ENCODE measurements around the gene MCC.
A peak's percentile ranks its signal among the peaks of the same experiment; 100 is the strongest.

Gene MCC

DNA sequence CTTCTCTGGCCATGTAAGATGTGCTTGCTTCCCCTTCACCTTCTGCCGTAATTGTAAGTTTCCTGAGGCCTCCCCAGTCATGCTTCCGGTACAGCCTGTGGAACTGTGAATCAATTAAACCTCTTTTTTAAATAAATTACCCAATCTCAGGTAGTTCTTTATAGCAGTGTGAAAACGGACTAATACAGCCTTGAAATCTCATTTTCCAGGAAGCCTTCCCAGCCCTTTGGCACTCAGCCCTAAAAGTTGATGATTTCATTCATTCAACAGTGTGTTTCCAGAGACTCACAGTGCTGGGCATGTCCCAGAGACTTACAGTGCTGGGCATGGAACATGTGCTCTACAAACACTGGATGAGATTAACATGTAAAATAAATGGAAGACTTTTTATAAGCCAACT lies 375.8 kb downstream of the MCC start:
- no peak for DNase-seq
- Histone ChIP-seq H3K36me3 (peaks cover 98% of the 10 kb centered on the region), H3K27me3 (ENCODE audit: insufficient read depth, low read depth, severe bottlenecking) (no peaks in the 10 kb centered on the region), H3K9me3 (ENCODE audit: severe bottlenecking) (no peaks in the 10 kb centered on the region), H3K4me3 (ENCODE audit: low read depth, low read length) (no peak overlapping the region), H3K27ac (no peak overlapping the region)
- TF ChIP-seq CTCF (IDR thresholded peaks at IDR 0.05; ENCODE audit: low read depth, low read length): no peak

DNA sequence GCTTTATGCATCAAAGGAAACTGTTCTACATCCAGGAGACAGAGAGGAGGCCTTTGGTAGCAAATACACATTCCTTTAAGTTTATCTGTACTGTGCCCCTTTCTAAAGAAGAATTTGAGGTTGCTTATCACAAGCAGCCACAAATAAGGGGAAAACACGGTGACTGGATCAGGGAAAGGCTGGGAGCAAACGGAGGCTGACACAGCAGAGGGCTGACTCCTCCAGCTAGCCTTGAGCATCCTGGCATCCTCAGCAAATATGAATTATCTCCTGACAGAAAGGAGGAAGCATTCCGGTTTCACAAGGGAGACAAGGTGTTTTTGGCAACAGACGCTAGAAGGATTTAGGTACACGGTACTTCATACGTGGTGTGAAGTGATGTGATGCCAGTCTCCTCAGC lies 378.1 kb downstream of the MCC start:
- Histone ChIP-seq H3K27me3 (ENCODE audit: insufficient read depth, low read depth, severe bottlenecking) (no peaks in the 10 kb centered on the region), H3K36me3 (peaks cover 92% of the 10 kb centered on the region), H3K27ac (no peak overlapping the region), H3K4me3 (ENCODE audit: low read depth, low read length) (no peak overlapping the region), H3K9me3 (ENCODE audit: severe bottlenecking) (no peaks in the 10 kb centered on the region)
- no peak for TF ChIP-seq CTCF (IDR thresholded peaks at IDR 0.05; ENCODE audit: low read depth, low read length)
- DNase-seq: no peak

- DNase-seq: no peak
- H3K27me3 ChIP-seq (ENCODE audit: insufficient read depth, low read depth, severe bottlenecking): no peaks in the 10 kb centered on the region
- no peak overlapping the region for H3K4me3 ChIP-seq (ENCODE audit: low read depth, low read length)
- H3K9me3 ChIP-seq (ENCODE audit: severe bottlenecking): no peaks in the 10 kb centered on the region
- no peak overlapping the region for H3K27ac ChIP-seq
- no peak for TF ChIP-seq CTCF (IDR thresholded peaks at IDR 0.05; ENCODE audit: low read depth, low read length)
- H3K36me3 ChIP-seq: peaks cover 92% of the 10 kb centered on the region
Observed at GRCh38 chr5:113109344-113109743, 378.9 kb downstream of the MCC start.

DNA sequence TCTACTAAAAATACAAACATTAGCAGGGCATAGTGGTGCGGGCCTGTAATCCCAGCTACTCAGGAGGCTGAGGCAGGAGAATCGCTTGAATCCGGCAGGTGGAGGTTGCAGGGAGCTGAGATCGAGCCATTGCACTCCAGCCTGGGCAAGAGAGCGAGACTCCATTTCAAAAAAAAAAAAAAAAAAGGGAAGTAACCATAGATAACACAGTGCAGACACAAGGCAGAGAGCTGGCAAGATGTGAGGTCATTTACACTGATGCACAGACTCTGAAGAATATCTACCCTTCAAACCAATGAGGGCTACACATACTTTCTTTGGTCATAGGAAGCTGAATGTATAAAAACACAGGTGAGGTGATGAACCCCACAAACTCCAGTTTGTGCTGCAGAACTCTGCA lies 379.8 kb downstream of the MCC start:
- Histone ChIP-seq H3K27me3 (ENCODE audit: insufficient read depth, low read depth, severe bottlenecking) (no peaks in the 10 kb centered on the region), H3K4me3 (ENCODE audit: low read depth, low read length) (no peak overlapping the region), H3K36me3 (peaks cover 93% of the 10 kb centered on the region), H3K9me3 (ENCODE audit: severe bottlenecking) (no peaks in the 10 kb centered on the region), H3K27ac (no peak overlapping the region)
- DNase-seq: no peak
- no peak for TF ChIP-seq CTCF (IDR thresholded peaks at IDR 0.05; ENCODE audit: low read depth, low read length)

- Histone ChIP-seq H3K4me3 (ENCODE audit: low read depth, low read length) (no peak overlapping the region), H3K27me3 (ENCODE audit: insufficient read depth, low read depth, severe bottlenecking) (no peaks in the 10 kb centered on the region), H3K9me3 (ENCODE audit: severe bottlenecking) (no peaks in the 10 kb centered on the region), H3K36me3 (peaks cover 94% of the 10 kb centered on the region), H3K27ac (peak overlapping the region; percentile 29; the same call in 1 of the 2 replicates)
- TF ChIP-seq CTCF (IDR thresholded peaks at IDR 0.05; ENCODE audit: low read depth, low read length): no peak
- DNase-seq: no peak
Observed at GRCh38 chr5:113106821-113107220, 381.4 kb downstream of the MCC start.

GRCh38 chr5:113105693-113106280 lies 382.5 kb downstream of the MCC start:
- Histone ChIP-seq H3K27me3 (ENCODE audit: insufficient read depth, low read depth, severe bottlenecking) (no peaks in the 10 kb centered on the region), H3K4me3 (ENCODE audit: low read depth, low read length) (no peak overlapping the region), H3K9me3 (ENCODE audit: severe bottlenecking) (no peaks in the 10 kb centered on the region), H3K36me3 (peaks cover 94% of the 10 kb centered on the region), H3K27ac (no peak overlapping the region)
- DNase-seq: no peak
- TF ChIP-seq CTCF (IDR thresholded peaks at IDR 0.05; ENCODE audit: low read depth, low read length): no peak
